A204.1 (cell line): Measurements from ENCODE around the gene RFTN1.

Source experiments
- FAIRE-seq: peaks from 2 replicates; lab custom pipeline; 2012; peaks lifted over from hg19 to GRCh38; lab: Jason Lieb, UNC

Gene RFTN1, protein sequence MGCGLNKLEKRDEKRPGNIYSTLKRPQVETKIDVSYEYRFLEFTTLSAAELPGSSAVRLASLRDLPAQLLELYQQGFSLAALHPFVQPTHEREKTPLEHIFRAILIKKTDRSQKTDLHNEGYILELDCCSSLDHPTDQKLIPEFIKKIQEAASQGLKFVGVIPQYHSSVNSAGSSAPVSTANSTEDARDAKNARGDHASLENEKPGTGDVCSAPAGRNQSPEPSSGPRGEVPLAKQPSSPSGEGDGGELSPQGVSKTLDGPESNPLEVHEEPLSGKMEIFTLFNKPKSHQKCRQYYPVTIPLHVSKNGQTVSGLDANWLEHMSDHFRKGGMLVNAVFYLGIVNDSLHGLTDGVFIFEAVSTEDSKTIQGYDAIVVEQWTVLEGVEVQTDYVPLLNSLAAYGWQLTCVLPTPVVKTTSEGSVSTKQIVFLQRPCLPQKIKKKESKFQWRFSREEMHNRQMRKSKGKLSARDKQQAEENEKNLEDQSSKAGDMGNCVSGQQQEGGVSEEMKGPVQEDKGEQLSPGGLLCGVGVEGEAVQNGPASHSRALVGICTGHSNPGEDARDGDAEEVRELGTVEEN

DNA sequence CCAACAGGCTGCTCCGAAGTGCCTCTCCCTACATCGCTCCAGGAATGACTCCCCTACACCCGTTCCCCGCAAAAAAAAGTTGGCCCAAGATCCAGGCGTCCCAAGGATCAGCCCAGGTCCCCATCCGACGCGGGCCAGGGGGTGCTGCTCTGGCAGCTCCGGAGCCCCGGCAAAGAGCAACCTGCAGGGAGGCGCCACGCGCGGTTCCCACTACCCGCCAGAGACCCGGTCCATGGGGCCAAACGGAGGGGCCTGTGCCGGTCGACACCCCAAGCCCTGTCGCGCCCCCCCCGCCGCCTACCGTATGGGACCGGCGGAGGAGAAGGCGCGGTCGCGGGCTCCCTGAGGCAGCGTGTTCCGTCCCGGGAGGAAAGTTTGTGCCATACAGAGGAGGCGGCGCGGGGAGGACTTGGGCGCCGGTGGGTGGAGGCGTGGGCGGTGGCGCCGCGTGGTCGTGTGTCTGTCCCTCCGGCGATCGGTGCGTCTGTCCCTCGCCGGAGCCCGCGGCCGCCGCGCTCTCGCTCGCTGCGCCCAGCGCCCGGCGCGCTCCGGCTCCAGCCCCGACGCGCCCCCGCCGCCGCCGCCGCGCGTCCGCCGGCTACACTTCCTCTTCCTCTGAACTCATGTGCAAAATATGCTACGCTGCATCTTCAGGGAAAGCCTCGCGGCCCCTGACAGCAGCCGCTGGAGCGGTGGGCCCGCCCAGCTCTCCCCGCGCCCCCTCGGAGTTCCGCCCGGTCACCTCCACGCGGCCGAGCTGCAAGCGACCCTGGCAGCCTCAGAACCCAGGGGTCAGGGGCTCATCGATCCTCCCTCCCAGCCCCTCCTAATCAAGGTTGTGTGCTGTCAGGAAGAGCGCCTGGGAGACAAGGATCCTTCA lies at the start of gene RFTN1:
Gene RFTN1 (minus strand): TSS at position 559 of the 880 bp plus-strand sequence. CDS start 19,830 bp downstream, outside the sequence.
- FAIRE-seq = no peak

DNA sequence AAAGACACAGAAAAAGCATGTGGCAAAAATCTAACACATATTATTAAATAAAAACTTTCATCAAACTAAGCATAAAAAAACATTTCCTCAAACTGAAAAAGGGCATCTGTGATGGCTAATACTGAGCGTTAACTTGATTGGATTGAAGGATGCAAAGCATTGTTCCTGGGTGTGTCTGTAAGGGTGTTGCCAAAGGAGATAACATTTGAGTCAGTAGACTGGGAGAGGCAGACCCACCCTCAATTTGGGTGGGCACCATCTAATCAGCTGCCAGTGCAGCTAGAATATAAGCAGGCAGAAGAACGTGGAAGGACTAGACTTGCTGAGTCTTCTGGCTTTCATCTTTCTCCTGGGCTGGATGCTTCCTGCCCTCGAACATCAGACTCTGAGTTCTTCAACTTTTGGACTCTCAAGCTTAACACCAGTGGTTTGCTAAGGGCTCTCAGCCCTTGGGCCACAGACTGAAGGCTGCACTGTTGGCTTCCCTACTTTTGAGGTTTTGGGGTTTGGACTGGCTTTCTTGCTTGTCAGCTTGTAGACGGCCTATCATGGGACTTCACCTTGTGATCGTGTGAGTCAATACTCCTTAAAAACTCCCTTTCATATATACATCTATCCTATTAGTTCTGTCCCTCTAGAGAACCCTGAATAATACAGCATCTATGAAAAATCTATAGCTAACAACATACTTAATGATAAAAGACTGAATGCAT lies 46.3 kb upstream of the RFTN1 start:
- FAIRE-seq = no peak

DNA sequence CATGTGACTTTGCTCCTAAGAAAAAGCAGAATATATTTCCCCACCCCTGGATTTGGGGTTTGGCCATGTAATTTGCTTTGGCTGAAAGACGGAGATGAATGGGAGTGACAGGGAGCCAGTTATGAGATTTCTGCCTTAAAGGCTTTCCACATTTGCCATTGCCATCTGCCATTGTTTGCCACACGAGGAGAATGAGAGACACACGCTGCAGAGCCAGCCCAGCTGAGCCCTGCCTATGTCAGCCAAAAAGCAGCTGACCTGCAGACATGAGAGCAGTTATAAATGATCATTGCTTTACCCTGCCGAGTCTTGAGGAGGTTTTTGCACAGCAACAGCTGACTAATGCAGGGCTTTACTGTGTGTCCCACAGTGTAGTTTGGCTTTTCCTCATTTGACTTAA lies 40.6 kb upstream of the RFTN1 start:
- FAIRE-seq = no peak

DNA sequence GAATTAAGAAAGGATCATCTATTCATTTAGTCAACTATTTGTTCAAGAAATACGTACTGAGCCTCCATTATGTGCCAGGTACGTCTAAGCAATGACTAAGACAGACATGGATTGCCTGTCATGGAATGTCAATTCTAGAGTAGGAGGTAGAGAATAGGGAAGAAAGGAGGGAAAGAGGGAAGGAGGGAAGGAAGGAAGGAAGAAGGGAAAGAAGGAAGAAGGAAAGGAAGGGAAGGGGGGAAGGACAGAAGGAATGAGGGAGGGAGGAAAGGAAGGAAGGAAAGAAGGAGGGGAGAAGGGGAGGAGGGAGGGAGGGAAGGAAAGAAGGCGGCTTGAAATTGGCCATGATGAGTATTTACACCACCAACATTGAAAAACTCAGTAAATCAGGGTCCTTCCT lies 39.3 kb upstream of the RFTN1 start:
- FAIRE-seq = no peak

DNA sequence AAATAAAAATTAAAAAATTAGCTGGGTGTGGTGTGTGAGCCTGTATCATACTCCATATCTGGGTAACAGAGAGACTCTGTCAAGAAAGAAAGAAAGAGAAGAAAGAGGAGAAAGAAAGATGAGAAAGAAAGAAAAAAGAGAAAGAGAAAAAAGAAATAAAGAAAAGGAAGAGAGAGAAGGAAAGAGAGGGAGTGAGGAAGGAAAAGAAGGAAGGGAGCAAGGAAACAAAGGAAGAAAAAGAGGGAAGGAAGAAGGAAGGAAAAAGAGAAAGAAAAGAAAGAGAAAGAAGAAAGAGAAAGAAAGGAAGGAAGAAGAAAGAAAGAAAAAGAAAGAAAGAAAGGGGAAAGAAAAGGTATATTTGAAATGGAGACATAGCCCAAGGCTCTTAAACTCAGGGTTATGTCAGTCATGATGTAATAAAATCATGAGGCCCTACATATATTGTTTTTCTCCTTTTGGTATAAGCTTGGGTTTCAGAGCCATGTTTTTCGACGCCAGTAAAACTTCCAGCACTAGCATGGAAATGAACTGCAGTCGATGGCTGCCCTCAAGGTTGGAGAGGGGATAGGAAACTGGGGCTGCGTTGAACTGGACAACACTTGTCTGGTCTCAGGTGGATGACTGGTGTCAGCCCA lies 38.0 kb upstream of the RFTN1 start:
- FAIRE-seq = no peak

DNA sequence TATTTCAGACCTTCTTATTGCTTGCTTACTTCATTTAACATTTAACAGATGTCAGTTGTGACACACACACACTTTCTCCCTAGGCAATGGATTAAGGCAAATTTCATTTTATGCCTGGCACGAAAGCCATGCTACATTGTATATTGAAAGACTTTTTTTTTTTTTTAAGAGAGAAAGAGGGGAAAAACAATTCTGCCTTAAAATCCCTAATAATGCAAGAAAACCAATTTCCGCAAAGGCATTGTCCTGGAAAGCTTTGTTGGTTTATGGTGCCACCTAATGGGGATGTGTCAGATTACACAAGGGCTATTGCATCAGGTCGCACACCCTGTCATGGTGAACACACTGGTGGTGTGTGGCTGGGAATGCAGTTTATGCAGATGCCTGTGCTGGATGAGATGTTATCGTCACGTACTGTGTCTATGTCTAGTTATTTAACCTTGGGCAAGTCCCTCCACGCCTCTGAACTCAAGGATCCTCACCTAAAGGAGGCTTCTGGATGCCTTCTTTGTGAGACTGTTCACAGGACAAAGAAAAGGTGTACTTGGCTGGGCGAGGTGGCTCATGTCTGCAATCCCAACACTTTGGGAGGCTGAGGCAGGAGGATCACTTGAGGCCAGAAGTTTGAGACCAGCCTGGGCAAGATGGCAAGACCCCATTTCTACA lies 37.3 kb upstream of the RFTN1 start:
- no peak for FAIRE-seq

DNA sequence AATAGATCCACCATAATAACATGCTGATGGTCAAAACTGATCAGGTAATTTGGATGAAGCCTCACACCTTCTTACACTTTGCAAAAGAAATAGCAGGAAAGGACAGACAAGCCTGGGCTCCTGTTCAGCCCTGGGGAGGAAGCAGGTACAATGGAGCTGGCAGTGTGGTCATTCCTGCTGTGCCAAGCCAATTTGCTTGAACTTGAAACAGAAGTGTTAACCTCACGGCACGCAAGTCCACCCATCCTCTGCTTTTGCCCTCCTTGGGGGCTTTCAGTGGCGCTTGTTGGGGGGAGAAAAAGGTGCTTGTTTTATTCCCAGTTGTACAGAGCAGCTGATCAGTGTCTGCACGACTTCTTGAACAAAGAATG lies 36.8 kb upstream of the RFTN1 start:
- no peak for FAIRE-seq

DNA sequence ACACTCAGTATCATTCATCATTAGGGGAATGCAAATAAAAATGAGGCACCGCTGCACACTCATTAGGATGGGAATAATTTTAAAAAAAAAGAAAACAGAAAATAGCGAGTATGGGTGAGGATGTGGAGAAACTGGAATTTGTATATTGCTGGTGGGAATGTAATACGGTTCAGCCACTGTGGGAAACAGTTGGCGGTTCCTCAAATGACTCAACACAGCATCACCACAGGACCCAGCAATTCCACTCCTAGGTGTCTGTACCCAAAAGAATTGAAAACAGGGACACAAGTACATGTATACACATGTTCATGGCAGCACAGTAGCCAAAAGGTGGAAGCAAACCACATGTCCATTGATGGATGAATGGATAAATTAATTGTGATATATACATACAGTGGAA lies 35.2 kb upstream of the RFTN1 start:
- no peak for FAIRE-seq

DNA sequence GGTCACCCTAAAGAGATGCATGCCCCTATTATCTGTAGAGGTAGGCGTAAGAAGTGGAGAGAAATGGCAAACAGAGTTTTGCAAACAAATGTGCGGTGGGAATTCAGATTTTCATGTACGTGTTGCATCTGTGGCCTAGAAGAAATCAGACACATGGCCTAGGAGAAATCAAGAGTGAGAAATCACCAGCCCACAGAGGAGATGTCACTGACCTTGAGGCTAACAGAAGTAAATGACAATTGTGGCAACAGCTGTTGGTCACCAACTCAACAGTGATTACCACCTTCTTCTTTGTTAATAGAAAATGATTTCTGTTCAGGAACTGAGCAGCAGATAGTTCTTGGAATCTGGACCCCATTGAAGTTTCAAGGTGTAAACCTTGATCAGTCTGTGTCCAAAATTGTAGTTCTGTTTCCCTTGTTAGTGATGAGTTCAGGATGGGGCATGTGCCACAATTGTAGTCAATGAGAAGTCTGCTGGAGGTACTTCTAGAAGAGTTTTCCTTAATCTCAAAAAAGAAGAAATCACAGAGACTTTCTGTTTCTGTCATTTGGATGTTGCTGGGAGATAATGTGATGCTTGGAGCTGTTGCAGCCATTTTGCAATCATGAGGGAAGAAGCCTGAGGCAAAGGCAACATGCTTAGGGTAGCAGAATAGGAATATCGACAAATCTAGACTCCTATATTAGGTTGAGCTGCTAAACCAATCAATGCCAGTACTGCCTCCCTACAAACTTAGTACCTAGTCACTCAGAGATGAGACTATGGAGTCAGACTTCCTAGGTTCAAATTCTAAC lies 34.3 kb upstream of the RFTN1 start:
- FAIRE-seq = no peak

DNA sequence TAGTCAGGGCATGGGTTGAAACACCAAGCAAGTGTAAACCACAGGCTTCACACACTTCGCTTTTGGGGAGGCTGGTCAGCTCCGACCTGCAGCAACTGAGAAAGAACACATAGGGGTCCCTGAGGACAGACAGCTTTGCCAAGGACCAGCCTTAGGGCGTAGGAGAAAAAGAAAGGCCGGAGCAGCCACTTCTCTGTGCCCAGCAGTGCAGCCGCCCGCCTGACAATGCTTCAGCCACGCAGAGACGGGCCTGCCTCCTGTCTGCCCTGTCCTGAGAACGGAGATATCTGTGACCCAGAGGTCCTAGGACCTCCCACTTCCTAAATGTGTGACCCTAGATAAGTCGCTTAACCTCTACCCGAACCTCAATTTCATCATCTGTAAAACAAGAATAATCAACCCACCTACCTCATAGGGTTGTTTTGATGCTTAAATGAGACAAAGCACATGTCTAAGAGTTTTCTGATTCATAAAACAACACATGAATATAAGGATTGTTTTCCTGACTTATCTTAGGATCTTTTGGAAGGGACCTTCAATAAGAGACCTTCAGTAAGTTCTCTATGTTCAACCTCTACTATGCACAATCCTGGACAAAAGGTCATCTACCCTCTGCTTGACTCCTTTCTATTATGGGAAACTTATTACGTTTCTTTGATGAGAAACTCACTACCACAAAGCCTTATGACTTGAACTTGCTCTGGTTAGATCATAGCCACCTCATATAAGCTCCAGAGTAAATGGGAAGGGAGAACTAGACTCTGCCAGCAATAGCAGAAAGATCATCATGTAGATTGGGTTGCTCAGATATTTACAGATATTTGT lies 32.9 kb upstream of the RFTN1 start:
- no peak for FAIRE-seq

DNA sequence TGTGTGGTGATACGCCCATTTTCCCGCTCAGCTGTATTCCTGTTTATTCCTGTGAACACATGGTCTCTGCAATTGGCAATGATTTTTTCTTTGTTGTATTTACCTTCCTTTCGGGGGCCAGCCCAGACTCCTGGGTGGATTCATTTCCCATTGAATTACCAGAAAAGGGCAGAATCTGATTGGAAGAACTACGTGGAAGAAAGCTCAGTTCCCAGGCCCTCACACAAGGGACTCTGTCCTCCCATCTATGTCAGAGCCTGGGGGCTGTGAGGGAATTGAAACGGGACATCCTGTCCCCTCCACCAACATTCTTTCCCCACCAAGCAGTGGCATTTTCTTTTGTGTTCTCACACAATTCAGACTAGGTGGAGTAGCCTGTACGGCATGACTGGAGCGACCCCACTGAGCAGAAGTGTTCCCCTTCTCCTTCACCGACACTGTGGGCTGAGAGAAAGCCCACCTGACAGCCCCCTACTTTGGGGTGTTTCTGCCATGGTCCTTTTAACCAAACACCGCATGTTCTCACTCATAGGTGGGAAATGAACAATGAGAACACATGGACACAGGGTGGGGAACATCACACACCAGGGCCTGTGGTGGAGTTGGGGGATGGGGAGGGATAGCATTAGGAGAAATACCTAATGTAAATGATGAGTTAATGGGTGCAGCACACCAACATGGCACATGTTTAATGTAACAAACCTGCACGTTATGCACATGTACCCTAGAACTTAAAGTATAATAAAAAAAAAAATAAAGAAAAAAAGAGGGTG lies 32.1 kb upstream of the RFTN1 start:
- no peak for FAIRE-seq

DNA sequence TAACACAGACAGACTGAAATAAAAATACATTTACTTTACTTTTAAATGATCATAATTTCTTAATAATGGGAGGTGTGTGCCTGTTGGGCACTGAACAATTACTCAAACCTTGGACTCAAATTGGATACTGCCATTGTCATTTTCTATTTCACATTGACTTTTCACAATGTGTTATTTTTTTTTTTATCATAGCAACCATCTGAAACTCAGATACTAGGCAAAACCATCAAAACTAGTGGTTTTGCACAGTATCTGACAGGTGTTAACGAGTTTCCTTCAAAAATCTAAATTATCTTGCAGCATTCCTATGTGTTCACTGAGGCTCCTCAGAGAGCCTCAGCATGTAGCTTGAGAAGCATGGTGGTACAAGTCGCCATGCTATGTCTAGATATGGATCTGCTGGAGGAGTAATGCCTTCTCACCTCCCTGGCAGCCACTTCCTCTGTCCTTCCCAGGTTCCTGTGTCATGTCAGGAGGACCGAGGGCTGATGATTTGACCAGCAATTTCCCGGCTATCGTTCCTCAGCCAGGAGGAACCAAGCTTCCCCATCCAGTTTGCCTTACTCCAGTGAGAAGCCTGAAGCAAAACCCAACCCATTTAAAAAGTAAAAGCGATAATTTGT lies 29.9 kb upstream of the RFTN1 start:
- FAIRE-seq = no peak

DNA sequence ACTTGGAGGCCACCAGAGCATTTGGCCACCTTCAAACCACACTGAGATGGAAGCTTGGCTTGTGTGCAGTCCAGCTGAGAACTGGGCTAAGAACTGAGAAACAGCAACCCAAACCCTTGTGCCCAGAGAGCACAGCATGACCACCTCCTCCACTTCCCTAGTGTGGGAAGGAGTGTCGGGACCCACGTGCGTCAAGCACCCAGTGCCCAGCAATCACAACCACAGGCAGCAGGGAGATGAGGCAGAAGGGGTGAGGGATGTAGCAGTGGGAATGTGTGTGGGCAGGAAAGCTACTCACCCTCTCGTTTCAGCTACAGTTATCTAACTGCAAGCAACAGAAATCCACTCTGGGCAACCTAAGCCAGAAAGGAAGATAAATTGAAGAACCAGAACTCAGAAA lies 25.0 kb upstream of the RFTN1 start:
- FAIRE-seq = no peak

DNA sequence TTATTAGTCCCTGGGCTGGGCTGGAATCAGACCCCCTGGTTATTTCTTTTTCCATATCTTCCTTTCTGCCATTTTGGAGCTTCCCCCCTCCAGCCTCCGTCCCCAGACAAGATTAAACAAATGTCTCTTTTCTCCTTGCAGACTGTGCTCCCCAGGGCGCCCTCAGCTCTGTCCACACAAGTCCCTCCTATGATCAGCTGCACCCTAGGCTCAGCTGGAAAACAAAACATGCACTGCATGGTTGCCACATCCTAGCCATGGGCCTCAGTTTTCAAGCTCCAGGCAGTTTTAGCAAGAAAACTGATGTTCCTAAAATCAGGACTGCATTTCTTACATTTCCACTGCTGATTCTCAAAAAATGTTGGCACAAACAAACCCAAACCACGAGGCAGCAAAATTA lies 23.5 kb upstream of the RFTN1 start:
- FAIRE-seq = no peak

DNA sequence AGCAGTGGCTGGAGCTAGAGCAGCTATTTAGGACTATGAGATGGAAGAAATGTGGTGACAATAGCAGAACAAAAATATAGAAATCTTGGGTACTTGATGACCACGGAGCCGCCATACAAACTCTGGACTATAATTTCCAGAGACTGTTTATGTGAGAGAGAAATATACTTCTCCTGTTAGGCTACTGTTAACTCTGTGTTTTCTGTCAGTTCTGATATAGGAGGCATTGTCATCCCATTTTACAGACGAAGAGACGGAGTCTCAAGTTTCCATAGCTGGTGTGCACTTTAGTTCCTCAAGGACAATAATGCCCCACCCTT lies 22.8 kb upstream of the RFTN1 start:
- no peak for FAIRE-seq

DNA sequence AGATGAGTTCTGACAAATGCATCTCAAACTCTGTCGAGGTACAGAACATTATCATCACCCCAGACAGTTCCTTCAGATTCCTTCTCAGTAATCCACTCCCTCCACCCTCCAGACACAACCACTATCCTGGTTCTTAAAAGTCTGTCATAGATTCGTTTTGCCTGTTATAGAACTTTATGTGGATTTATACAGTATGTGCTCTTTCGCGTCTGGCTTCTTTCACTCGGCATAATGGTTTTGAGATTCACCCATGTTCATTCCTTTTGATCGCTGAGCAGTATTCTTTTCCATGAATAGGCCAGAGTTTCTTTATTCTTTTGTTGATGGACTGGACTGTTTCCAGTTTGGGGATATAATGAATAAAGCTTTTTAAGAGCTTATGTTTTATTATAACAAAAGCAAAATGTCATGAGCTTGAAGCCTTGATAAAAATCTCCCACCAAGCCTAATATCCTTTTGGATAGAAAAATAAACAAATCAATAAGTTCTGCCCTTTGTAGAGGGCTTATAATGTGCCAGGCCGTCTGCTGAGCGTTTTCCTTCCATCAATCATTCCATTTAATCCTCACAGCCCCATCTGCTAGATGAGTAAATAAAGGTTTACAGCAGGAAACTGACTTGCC lies 21.3 kb upstream of the RFTN1 start:
- no peak for FAIRE-seq

DNA sequence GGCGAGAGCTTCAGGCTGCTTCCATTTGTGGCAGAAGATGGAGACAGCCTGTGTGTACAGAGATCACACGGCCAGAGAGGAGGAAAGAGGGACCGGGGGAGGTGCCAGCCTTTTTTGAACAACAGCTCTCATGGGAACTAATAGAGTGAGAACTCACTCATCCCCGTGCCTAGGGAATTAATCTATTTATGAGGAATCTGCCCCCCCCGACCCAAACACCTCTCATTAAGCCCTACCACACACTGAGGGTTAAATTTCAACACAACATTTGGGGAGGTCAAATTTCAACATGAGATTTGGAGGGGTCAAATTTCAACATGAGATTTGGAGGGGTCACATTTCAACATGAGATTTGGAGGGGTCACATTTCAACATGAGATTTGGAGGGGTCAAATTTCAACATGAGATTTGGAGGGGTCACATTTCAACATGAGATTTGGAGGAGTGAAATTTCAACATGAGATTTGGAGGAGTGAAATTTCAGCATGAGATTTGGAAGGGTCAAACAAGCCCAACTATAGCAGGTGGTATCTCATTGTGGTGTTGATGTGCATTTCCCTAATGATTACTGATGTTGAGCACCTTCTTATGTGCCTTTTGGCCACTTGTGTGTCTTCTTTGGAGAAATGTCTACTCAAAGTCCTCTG lies 20.6 kb upstream of the RFTN1 start:
- no peak for FAIRE-seq

DNA sequence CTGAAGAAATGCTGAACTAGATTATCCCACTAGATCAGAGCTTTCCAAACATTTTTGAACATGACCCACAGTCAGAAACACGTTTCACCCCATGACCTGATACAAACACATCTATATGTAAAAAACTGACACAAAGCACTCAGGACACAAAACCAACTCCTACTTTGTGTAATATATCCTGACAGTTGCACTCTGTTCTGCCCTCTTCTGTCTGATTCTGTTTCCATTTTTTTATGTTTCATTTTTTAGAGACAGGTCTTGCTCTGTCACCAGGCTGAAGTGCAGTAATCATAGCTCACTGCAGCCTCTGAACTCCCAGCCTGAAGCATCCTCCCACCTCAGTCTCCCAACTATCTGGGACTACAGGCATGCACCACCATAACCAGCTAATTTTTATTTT lies 15.8 kb upstream of the RFTN1 start:
- FAIRE-seq = no peak
